Measurements from ENCODE around the gene ATG16L2.

GRCh38 chr11:72787216-72788104 lies 26.8 kb upstream of the ATG16L2 start:
- TF ChIP-seq CTCF (IDR thresholded peaks at IDR 0.05; ENCODE audit: poor library complexity, severe bottlenecking) (no peak), POLR2AphosphoS5 (IDR thresholded peaks at IDR 0.05) (no peak), SMC3 (conservative IDR thresholded peaks at IDR 0.05; ENCODE audit: poor library complexity) (no peak), EP300 (conservative IDR thresholded peaks at IDR 0.05; ENCODE audit: poor library complexity, severe bottlenecking) (no peak), TAF1 (IDR thresholded peaks at IDR 0.05; ENCODE audit: low read depth) (no peak), RAD21 (conservative IDR thresholded peaks at IDR 0.05) (no peak), REST (IDR thresholded peaks at IDR 0.05; ENCODE audit: borderline replicate concordance) (no peak), MXI1 (conservative IDR thresholded peaks at IDR 0.05; ENCODE audit: poor library complexity, severe bottlenecking) (no peak)
